Activated CD4-positive, alpha-beta T cell treated with anti-CD3 and anti-CD28 coated beads, Interleukin-2, amount 10 ng/mL, durations not matched to agents 24 days and 14 days (primary cell): ENCODE results near the gene TXNRD1. TPM values are rescaled to one million over a fixed set of nuclear protein-coding genes. Genes with fewer than 3 reads are reported as not detected.
"Not testable (repeated sequence)": the region's sequence is repeated elsewhere in the genome, so short reads cannot be mapped to it uniquely, and the experiment has no call there.

Source experiments
- DNase-seq: peaks from one replicate; pipeline ENCODE4 v3.0.0; 2022
- H3K27ac Mint-ChIP-seq: one replicate; pipeline ENCODE4 v1.8.0; 2022; ENCODE audit warnings: mild to moderate bottlenecking, mixed read lengths
- H3K27me3 Mint-ChIP-seq: one replicate; pipeline ENCODE4 v1.8.0; 2022; ENCODE audit warnings: mixed read lengths
- H3K36me3 Mint-ChIP-seq: one replicate; pipeline ENCODE4 v1.8.0; 2022; ENCODE audit warnings: low read depth, mild to moderate bottlenecking, mixed read lengths
- H3K4me1 Mint-ChIP-seq: one replicate; pipeline ENCODE4 v1.8.0; 2021; ENCODE audit warnings: mixed read lengths
- H3K4me3 Mint-ChIP-seq: one replicate; pipeline ENCODE4 v1.8.0; 2022; ENCODE audit warnings: mild to moderate bottlenecking, moderate library complexity, mixed read lengths
- H3K9me3 Mint-ChIP-seq: one replicate; pipeline ENCODE4 v1.8.0; 2021; ENCODE audit warnings: mixed read lengths
- intact Hi-C: fragments of 100-400 bp; cut with micrococcal nuclease; formaldehyde crosslinking; loops from one replicate; pipeline ENCODE4 v1.15.1; 2023
- total RNA-seq: library from RNA; stranded (reverse); gene quantifications from 2 replicates; pipeline ENCODE4 v1.2.3, GENCODE V29; 2022

Gene TXNRD1
- total RNA-seq, 1 donor from 2014 or later = 99.7 TPM

GRCh38 chr12:104374806-104375205, 159.2 kb downstream of the TXNRD1 start:
- Mint-ChIP-seq H3K27me3 (peaks cover 4% of the 10 kb centered on the region), H3K4me3 (no peak overlapping the region), H3K27ac (no peak overlapping the region), H3K36me3 (no peaks in the 10 kb centered on the region), H3K9me3 (no peaks in the 10 kb centered on the region), H3K4me1 (peaks cover 11% of the 10 kb centered on the region)
- intact Hi-C loops = no loop called here
- no peak for DNase-seq

- H3K9me3 Mint-ChIP-seq = no peaks in the 10 kb centered on the region
- H3K36me3 Mint-ChIP-seq = no peaks in the 10 kb centered on the region
- H3K27ac Mint-ChIP-seq = no peak overlapping the region
- DNase-seq = no peak
- H3K4me1 Mint-ChIP-seq = peaks cover 11% of the 10 kb centered on the region
- peaks cover 4% of the 10 kb centered on the region for H3K27me3 Mint-ChIP-seq
- intact Hi-C loops = no loop called here
- H3K4me3 Mint-ChIP-seq = no peak overlapping the region
Measured at GRCh38 chr12:104375775-104376174, 160.2 kb downstream of the TXNRD1 start.

GRCh38 chr12:104376650-104377513, 161.3 kb downstream of the TXNRD1 start:
- peaks cover 10% of the 10 kb centered on the region for H3K27me3 Mint-ChIP-seq
- H3K36me3 Mint-ChIP-seq = no peaks in the 10 kb centered on the region
- H3K9me3 Mint-ChIP-seq = no peaks in the 10 kb centered on the region
- intact Hi-C loops = no loop called here
- DNase-seq = no peak
- no peak overlapping the region for H3K4me3 Mint-ChIP-seq
- no peak overlapping the region for H3K27ac Mint-ChIP-seq
- peaks cover 10% of the 10 kb centered on the region for H3K4me1 Mint-ChIP-seq

GRCh38 chr12:104377514-104377812, 161.9 kb downstream of the TXNRD1 start:
- Mint-ChIP-seq H3K9me3 (no peaks in the 10 kb centered on the region), H3K27me3 (peaks cover 10% of the 10 kb centered on the region), H3K4me1 (peaks cover 10% of the 10 kb centered on the region), H3K36me3 (no peaks in the 10 kb centered on the region), H3K27ac (no peak overlapping the region), H3K4me3 (no peak overlapping the region)
- intact Hi-C loops = no loop called here
- no peak for DNase-seq

GRCh38 chr12:104378427-104378826, 162.8 kb downstream of the TXNRD1 start:
- Mint-ChIP-seq H3K4me1 (peaks cover 10% of the 10 kb centered on the region), H3K27me3 (peaks cover 10% of the 10 kb centered on the region), H3K27ac (no peak overlapping the region), H3K4me3 (no peak overlapping the region), H3K36me3 (no peaks in the 10 kb centered on the region), H3K9me3 (no peaks in the 10 kb centered on the region)
- intact Hi-C loops = no loop called here
- no peak for DNase-seq

- intact Hi-C loops = loop anchor here (1.0 to 10.0 kb wide), 6 partner anchors 75 to 444 kb away; partner anchors contain the start of gene CHST11
- Mint-ChIP-seq H3K27ac (no peak overlapping the region), H3K4me3 (no peak overlapping the region), H3K36me3 (peaks cover 4% of the 10 kb centered on the region), H3K27me3 (peaks cover 10% of the 10 kb centered on the region), H3K9me3 (peaks cover 4% of the 10 kb centered on the region), H3K4me1 (peaks cover 17% of the 10 kb centered on the region)
- no peak for DNase-seq
Measured at GRCh38 chr12:104381341-104381730, 165.8 kb downstream of the TXNRD1 start.

GRCh38 chr12:104381731-104382480, 166.3 kb downstream of the TXNRD1 start:
- peaks cover 10% of the 10 kb centered on the region for H3K27me3 Mint-ChIP-seq
- peaks cover 17% of the 10 kb centered on the region for H3K4me1 Mint-ChIP-seq
- peak overlapping the region; percentile 18 for H3K27ac Mint-ChIP-seq
- intact Hi-C loops = loop anchor here (1.0 to 10.0 kb wide), 8 partner anchors 75 to 671 kb away; partner anchors contain the start of gene CHST11
- peak; percentile 94 for DNase-seq
- no peak overlapping the region for H3K4me3 Mint-ChIP-seq
- peaks cover 4% of the 10 kb centered on the region for H3K9me3 Mint-ChIP-seq
- H3K36me3 Mint-ChIP-seq = peaks cover 4% of the 10 kb centered on the region

- no peak overlapping the region for H3K27ac Mint-ChIP-seq
- intact Hi-C loops = loop anchor here (10.0 kb wide), 3 partner anchors 180 to 410 kb away; no protein-coding TSS in a partner anchor
- peaks cover 17% of the 10 kb centered on the region for H3K4me1 Mint-ChIP-seq
- no peak overlapping the region for H3K4me3 Mint-ChIP-seq
- H3K9me3 Mint-ChIP-seq = peaks cover 4% of the 10 kb centered on the region
- peaks cover 4% of the 10 kb centered on the region for H3K36me3 Mint-ChIP-seq
- no peak for DNase-seq
- H3K27me3 Mint-ChIP-seq = peaks cover 6% of the 10 kb centered on the region
Measured at GRCh38 chr12:104384141-104384880, 168.7 kb downstream of the TXNRD1 start.

GRCh38 chr12:104385510-104385909, 169.9 kb downstream of the TXNRD1 start:
- no peak overlapping the region for H3K27ac Mint-ChIP-seq
- intact Hi-C loops = loop anchor here (10.0 kb wide), 3 partner anchors 179 to 409 kb away; no protein-coding TSS in a partner anchor
- no peak overlapping the region for H3K4me3 Mint-ChIP-seq
- no peak for DNase-seq
- H3K4me1 Mint-ChIP-seq = peaks cover 17% of the 10 kb centered on the region
- H3K9me3 Mint-ChIP-seq = peaks cover 4% of the 10 kb centered on the region
- H3K36me3 Mint-ChIP-seq = peaks cover 4% of the 10 kb centered on the region
- peaks cover 6% of the 10 kb centered on the region for H3K27me3 Mint-ChIP-seq

GRCh38 chr12:104386461-104386860, 170.9 kb downstream of the TXNRD1 start:
- intact Hi-C loops = loop anchor here (10.0 kb wide), 3 partner anchors 178 to 408 kb away; no protein-coding TSS in a partner anchor

GRCh38 chr12:104387190-104387589, 171.6 kb downstream of the TXNRD1 start:
- Mint-ChIP-seq H3K4me1 (peaks cover 10% of the 10 kb centered on the region), H3K27me3 (no peaks in the 10 kb centered on the region), H3K9me3 (peaks cover 4% of the 10 kb centered on the region), H3K27ac (no peak overlapping the region), H3K36me3 (peaks cover 4% of the 10 kb centered on the region), H3K4me3 (no peak overlapping the region)
- DNase-seq = no peak
- intact Hi-C loops = loop anchor here (10.0 kb wide), 3 partner anchors 178 to 408 kb away; no protein-coding TSS in a partner anchor

More at GRCh38 chr12:104386461-104386860, 170.9 kb downstream of the TXNRD1 start:
- H3K36me3 Mint-ChIP-seq = peaks cover 4% of the 10 kb centered on the region
- DNase-seq = no peak
- peaks cover 4% of the 10 kb centered on the region for H3K9me3 Mint-ChIP-seq
- peaks cover 16% of the 10 kb centered on the region for H3K4me1 Mint-ChIP-seq
- H3K27ac Mint-ChIP-seq = no peak overlapping the region
- no peak overlapping the region for H3K4me3 Mint-ChIP-seq
- peaks cover 3% of the 10 kb centered on the region for H3K27me3 Mint-ChIP-seq

- H3K9me3 Mint-ChIP-seq, DNase-seq, H3K36me3 Mint-ChIP-seq, H3K4me3 Mint-ChIP-seq, H3K27me3 Mint-ChIP-seq, H3K27ac Mint-ChIP-seq, intact Hi-C loops, H3K4me1 Mint-ChIP-seq: not testable (repeated sequence)
Measured at GRCh38 chr12:104394086-104394485, 178.5 kb downstream of the TXNRD1 start.
